HEK293T (cell line): Measurements from ENCODE around the gene ADGRG4.

Source experiments
- BHLHE40 ChIP-seq: fragments of 450-650 bp; IDR thresholded peaks from 2 replicates; pipeline ENCODE4 v1.6.1; 2016; ENCODE audit warnings: mild to moderate bottlenecking, moderate library complexity, borderline replicate concordance
- CTBP1 ChIP-seq: fragments of 450-650 bp; IDR thresholded peaks from 2 replicates; pipeline ENCODE4 v1.6.1; 2016; ENCODE audit warnings: borderline replicate concordance
- ELF4 ChIP-seq: fragments of 450-650 bp; IDR thresholded peaks from 2 replicates; pipeline ENCODE4 v1.6.1; 2017; ENCODE audit warnings: antibody characterized with exemption
- FOXK2 ChIP-seq: fragments of 450-650 bp; IDR thresholded peaks from 2 replicates; pipeline ENCODE4 v1.6.1; 2016; ENCODE audit warnings: mild to moderate bottlenecking
- FOXM1 ChIP-seq: fragments of 450-650 bp; IDR thresholded peaks from 2 replicates; pipeline ENCODE4 v1.6.1; 2017; ENCODE audit warnings: mild to moderate bottlenecking, borderline replicate concordance
- HDGF ChIP-seq: fragments of 450-650 bp; IDR thresholded peaks from 2 replicates; pipeline ENCODE4 v1.6.1; 2017; ENCODE audit warnings: antibody characterized with exemption, borderline replicate concordance
- LEF1 ChIP-seq: fragments of 450-650 bp; IDR thresholded peaks from 2 replicates; pipeline ENCODE4 v1.6.1; 2017; ENCODE audit warnings: mild to moderate bottlenecking, borderline replicate concordance
- SP1 ChIP-seq: fragments of 450-650 bp; IDR thresholded peaks from 2 replicates; pipeline ENCODE4 v1.6.1; 2017

GRCh38 chrX:136336623-136337022 is 35.9 kb downstream of the ADGRG4 start:
- TF ChIP-seq SP1 (no peak), ELF4 (no peak), LEF1 (no peak), BHLHE40 (no peak), FOXM1 (no peak), FOXK2 (no peak), HDGF (no peak), CTBP1 (no peak)
